Mesothelial cell of epicardium (in vitro differentiated cells): ENCODE data around the gene CSMD2. TPM values are rescaled to one million over a fixed set of nuclear protein-coding genes. Genes with fewer than 3 reads are reported as not detected.

ENCODE experiments used
- DNase-seq, 2 experiments: peaks; one replicate each; pipeline ENCODE4 v3.0.0; 2021; ENCODE audit warnings: low spot score in 2 of 2; ENCODE audit not compliant: unreplicated experiment in 2 of 2
- H3K27ac Mint-ChIP-seq: 2 replicates; pipeline ENCODE4 v1.8.0; 2021; ENCODE audit warnings: mixed read lengths
- H3K27me3 Mint-ChIP-seq: 2 replicates; pipeline ENCODE4 v1.8.0; 2021; ENCODE audit warnings: low read depth, mixed read lengths
- H3K36me3 Mint-ChIP-seq: 2 replicates; pipeline ENCODE4 v1.8.0; 2021; ENCODE audit warnings: mixed read lengths
- H3K4me1 Mint-ChIP-seq: 2 replicates; pipeline ENCODE4 v1.8.0; 2021; ENCODE audit warnings: mixed read lengths
- H3K4me3 Mint-ChIP-seq: 2 replicates; pipeline ENCODE4 v1.8.0; 2021; ENCODE audit warnings: mild to moderate bottlenecking, moderate library complexity, mixed read lengths
- H3K9me3 Mint-ChIP-seq: 2 replicates; pipeline ENCODE4 v1.8.0; 2021; ENCODE audit warnings: mixed read lengths
- total RNA-seq: library from RNA; stranded (reverse); gene quantifications from 3 replicates; pipeline ENCODE4 v1.2.1, GENCODE V29; 2021
- TF ChIP-seq, protein P1 (sequence below): fragments of 200-600 bp; sonication (generic); IDR thresholded peaks from one replicate; pipeline ENCODE4 v1.5.0; 2021; ENCODE audit warnings: antibody characterized with exemption; ENCODE audit not compliant: unreplicated experiment

Gene CSMD2
- total RNA-seq, 1 donor from 2014 or later, result 1.9 TPM

DNA sequence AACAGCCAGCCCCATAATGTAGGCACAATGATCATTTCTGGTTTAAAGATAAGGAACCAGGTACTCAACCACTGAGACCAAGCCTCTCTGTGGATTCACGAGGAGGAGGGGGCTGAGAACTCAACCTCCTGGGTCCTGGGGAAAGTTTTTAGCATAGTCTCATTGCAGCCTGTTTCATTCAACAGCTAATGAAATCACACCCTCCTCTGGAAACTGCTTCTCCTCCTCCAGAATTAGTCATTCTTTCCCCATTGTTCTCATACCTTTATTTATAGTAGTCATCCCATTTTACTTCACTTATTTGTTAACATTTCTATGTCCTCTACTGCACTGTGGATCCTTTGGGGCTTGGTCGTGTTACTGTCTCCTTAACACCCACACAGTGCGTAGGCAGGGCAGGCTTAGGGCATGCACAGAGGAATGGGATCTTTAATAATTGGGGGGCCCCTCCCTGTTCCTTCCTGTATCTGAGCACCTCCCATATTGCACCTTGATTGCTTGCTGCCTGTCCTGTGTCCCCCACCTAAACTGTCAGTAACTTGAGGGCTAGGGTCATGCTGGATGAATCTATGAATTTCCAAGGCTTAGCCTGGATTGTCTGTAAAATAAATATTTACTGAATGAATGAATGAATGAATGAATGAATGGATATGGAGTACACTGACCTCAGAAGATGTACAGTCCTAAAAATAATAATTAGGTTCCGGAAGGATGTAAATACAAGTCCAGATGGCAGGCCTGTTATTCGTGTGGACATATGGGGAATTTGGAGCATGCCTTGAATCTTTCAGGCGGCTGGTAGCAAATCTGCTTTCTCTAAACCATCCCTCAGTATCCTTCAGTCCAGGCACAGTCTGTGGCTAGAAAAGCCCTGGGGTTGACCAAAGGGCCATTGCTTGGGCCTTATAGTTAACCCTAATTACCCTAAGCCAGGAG, 455.0 kb downstream of the CSMD2 start:
- H3K4me1 Mint-ChIP-seq, result no peaks in the 10 kb centered on the region
- H3K4me3 Mint-ChIP-seq, result no peak overlapping the region
- TF ChIP-seq, protein P1, sequence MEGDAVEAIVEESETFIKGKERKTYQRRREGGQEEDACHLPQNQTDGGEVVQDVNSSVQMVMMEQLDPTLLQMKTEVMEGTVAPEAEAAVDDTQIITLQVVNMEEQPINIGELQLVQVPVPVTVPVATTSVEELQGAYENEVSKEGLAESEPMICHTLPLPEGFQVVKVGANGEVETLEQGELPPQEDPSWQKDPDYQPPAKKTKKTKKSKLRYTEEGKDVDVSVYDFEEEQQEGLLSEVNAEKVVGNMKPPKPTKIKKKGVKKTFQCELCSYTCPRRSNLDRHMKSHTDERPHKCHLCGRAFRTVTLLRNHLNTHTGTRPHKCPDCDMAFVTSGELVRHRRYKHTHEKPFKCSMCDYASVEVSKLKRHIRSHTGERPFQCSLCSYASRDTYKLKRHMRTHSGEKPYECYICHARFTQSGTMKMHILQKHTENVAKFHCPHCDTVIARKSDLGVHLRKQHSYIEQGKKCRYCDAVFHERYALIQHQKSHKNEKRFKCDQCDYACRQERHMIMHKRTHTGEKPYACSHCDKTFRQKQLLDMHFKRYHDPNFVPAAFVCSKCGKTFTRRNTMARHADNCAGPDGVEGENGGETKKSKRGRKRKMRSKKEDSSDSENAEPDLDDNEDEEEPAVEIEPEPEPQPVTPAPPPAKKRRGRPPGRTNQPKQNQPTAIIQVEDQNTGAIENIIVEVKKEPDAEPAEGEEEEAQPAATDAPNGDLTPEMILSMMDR, result no peak
- H3K9me3 Mint-ChIP-seq, result no peaks in the 10 kb centered on the region
- H3K36me3 Mint-ChIP-seq, result no peaks in the 10 kb centered on the region
- no peak for DNase-seq
- peaks cover 37% of the 10 kb centered on the region for H3K27me3 Mint-ChIP-seq
- H3K27ac Mint-ChIP-seq, result no peak overlapping the region

DNA sequence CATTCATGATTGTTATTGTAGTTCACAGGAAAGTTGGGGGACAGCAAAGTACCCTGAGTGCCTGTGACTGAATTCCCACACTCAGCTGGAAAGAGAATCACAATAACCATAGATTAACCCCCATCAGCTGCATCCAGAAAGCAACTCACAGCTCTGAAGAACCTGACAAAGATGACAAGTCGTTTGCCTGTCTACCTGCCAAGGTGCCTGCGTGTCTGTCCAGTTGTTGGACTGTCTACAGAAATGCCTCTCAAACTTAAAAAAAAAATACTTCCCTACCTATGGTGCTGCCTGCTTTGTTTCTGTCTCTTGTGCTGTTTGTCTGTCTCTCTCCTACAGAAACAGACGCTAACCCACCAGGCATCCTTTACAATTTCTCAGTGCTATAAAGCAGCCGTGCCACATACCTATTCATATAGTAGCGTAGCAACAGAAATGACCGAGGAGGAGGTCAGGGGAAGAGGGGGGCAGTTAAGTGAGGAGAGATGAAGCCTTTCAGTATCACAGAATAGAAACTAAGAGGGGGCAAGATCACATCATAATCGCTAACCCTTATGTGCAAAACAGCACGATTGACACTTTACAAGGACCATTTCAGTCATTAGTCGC, 455.8 kb downstream of the CSMD2 start:
- Mint-ChIP-seq H3K4me1 (no peaks in the 10 kb centered on the region), H3K9me3 (no peaks in the 10 kb centered on the region), H3K36me3 (no peaks in the 10 kb centered on the region), H3K27me3 (peaks cover 35% of the 10 kb centered on the region), H3K27ac (no peak overlapping the region), H3K4me3 (no peak overlapping the region)
- no peak for DNase-seq
- TF ChIP-seq, protein P1, result no peak

DNA sequence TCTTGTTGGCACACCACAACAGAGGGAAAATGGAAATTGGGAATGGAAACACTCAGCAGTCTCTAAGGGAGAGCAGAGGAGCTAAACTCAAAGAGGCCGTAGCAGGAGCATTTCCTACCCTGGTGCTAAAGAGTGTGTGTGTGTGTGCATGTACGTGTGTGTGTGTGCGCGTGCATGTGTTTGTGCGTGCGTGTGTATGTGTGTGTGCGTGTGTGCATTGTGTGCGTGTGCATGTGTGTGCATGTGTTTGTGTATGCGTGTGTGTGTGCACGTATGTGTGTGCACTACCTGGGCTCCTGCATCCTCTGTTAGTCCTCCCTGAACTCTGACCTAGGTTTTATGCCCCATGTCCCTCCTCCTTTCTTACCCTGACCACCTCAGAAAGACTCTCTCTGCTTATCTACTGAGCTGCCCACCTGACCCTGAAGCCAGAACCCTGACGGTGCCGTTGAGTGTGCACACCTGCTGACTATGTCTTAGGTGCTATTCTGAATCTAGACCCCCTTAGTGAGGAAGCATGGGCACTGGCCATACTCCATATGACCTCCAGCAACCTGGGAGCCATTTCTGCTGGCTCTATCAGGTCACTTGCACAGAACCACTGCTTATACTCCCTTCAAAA, 458.3 kb downstream of the CSMD2 start:
- TF ChIP-seq, protein P1, result no peak
- no peaks in the 10 kb centered on the region for H3K36me3 Mint-ChIP-seq
- H3K27ac Mint-ChIP-seq, result no peak overlapping the region
- no peak for DNase-seq
- peaks cover 34% of the 10 kb centered on the region for H3K27me3 Mint-ChIP-seq
- H3K9me3 Mint-ChIP-seq, result peaks cover 5% of the 10 kb centered on the region
- H3K4me1 Mint-ChIP-seq, result no peaks in the 10 kb centered on the region
- H3K4me3 Mint-ChIP-seq, result no peak overlapping the region

DNA sequence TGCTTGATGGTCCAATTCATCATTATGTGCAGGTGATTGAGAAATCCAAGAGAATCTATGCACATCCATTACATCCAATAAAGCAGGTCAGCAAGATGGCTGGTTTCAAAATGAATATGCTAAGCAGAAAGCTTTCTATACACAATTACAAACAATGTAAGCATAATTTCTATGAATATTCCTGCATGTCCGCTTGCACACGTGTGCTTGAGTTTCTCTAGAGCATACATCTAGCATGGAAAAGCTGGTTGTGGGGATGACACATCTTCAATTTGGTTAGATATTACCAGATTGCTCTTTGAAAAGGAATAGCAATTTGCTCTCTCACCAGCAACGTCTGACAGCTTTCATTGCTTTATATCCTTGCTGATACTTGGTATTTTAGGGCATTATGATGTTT, 461.6 kb downstream of the CSMD2 start:
- H3K36me3 Mint-ChIP-seq, result no peaks in the 10 kb centered on the region
- no peak overlapping the region for H3K4me3 Mint-ChIP-seq
- TF ChIP-seq, protein P1, result no peak
- no peak overlapping the region for H3K27ac Mint-ChIP-seq
- H3K4me1 Mint-ChIP-seq, result no peaks in the 10 kb centered on the region
- peaks cover 5% of the 10 kb centered on the region for H3K9me3 Mint-ChIP-seq
- H3K27me3 Mint-ChIP-seq, result peaks cover 39% of the 10 kb centered on the region
- DNase-seq, result no peak

DNA sequence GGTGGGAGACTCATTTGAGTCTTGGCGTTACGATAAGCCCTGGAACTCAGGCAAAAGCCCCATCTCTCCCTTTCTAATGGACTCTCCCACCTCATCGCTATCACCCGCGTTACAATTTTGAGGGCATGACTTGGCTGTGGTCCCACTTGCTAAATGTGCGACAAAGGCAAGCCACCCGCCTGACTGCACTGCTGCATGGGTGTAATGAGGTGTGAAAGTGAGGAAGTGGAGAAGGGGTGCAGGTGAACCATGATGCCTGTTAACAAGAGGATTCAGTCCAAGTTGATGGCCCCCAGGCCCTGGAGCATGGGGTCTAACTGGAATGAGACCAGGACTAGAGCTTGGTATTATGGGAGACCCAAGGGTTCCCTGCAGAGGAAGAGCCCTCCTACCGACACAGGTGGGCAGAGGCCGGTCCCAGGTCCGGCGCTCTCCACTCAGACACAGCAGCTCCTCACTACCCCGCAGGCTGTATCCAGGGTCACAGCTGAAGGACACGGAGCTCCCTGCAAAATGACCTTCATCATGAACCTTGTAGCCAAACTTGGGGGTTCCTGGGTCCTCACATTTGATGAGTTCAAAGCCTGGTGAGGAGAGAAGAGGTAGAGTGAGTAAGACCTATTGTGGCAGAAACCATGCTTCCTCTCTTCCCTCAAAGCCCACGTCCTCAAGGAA, 466.5 kb downstream of the CSMD2 start:
- H3K4me3 Mint-ChIP-seq, result no peak overlapping the region
- H3K4me1 Mint-ChIP-seq, result no peaks in the 10 kb centered on the region
- H3K27ac Mint-ChIP-seq, result no peak overlapping the region
- no peaks in the 10 kb centered on the region for H3K36me3 Mint-ChIP-seq
- no peak for DNase-seq
- TF ChIP-seq, protein P1, result no peak
- H3K9me3 Mint-ChIP-seq, result peaks cover 5% of the 10 kb centered on the region
- H3K27me3 Mint-ChIP-seq, result peaks cover 54% of the 10 kb centered on the region
